Lower leg skin (tissue), 4 donors: ENCODE measurements around the gene SPRY4. TPM values are rescaled to one million over a fixed set of nuclear protein-coding genes. Genes with fewer than 3 reads are reported as not detected.
"Not testable (repeated sequence)": the region's sequence is repeated elsewhere in the genome, so short reads cannot be mapped to it uniquely, and the experiment has no call there.

ENCODE experiments used
- DNase-seq, 2 donors: peaks; one replicate each; pipeline ENCODE4 v3.0.0-alpha.2; 2019; ENCODE audit warnings: low spot score in 2 of 2
- H3K4me3 ChIP-seq: fragments of 200-600 bp; sonication (generic); 2 replicates; pipeline ENCODE4 v1.5.1; 2017; ENCODE audit warnings: mild to moderate bottlenecking, low read depth; ENCODE audit not compliant: poor library complexity, severe bottlenecking
- POLR2A ChIP-seq, 2 donors: fragments of 450-650 bp; IDR thresholded peaks; one replicate each; pipeline ENCODE4 v1.6.1; 2016 to 2017; ENCODE audit warnings: antibody characterized with exemption in 2 of 2, mild to moderate bottlenecking in 1 of 2, moderate library complexity in 1 of 2
- WGBS, 2 donors: methylation state at CpG; one replicate each; pipeline ENCODE4 v1.1.5; 2018; 5-methylcytosine and 5-hydroxymethylcytosine counted together
- intact Hi-C: fragments of 100-400 bp; cut with DNase I; formaldehyde crosslinking; loops from one replicate; pipeline ENCODE4 v1.15.0; 2023; ENCODE audit warnings: low total_unique reads
- total RNA-seq, 4 donors: library from RNA; depleted of rRNA; stranded (reverse); fragments of >200 nt; gene quantifications; one replicate each; pipeline ENCODE4 v1.1.0, GENCODE V29; 2016
- TF ChIP-seq, protein P1 (sequence below), 3 donors: fragments of 450-650 bp; IDR thresholded peaks; one replicate each; pipeline ENCODE4 v1.5.1; 2016; ENCODE audit warnings: antibody characterized with exemption in 3 of 3, mild to moderate bottlenecking in 3 of 3, moderate library complexity in 2 of 3

Gene SPRY4, protein sequence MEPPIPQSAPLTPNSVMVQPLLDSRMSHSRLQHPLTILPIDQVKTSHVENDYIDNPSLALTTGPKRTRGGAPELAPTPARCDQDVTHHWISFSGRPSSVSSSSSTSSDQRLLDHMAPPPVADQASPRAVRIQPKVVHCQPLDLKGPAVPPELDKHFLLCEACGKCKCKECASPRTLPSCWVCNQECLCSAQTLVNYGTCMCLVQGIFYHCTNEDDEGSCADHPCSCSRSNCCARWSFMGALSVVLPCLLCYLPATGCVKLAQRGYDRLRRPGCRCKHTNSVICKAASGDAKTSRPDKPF
- 10 to 100 TPM in 1 of 4 donors, 1 to 10 TPM in 3; 2.4 to 11.0 (median 6.0) TPM for total RNA-seq

DNA sequence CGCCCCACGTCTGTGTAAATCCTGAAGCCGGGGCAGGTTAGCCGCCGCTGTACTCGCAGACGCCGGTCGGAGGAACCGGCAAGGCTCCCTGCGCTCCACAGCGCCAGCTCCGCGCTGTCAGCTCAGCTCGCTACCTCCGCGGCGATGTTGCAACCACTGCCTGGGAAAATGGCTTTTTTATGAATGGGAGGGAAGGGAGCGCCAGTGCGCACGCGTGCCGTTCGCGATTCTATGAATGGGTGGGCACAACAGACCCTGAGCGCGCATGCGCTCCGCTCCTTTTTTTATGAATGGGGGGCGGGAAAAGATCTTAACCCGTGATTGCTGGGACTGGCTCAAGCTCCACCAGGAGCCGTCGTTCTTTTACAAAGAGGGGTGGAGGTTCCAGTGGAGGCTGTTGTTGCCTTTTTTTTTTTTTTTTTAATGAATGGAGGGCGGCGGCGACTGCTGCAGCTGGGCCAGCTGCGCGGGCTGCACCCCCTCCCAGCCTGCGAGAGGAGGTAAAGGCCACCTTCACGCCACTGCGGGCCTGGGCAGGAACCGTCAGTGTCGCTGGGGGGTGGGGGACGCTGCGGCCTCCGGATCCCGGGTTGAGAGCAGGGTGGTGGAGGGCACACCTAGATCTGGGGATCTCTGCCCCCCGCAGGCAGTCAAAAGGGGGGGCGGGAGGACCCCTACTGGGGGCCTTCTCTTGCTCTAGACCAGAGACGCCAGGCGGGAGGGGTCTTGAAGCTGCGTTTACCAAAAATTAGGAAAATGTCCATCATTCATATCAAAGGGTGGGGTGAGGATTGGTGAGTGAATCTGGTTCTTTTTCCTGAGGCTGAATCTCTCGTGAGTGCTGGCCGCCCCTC, at the start of gene SPRY4:
Gene SPRY4 (minus strand): TSS at position 151 of the 854 bp plus-strand sequence. CDS start 9,913 bp downstream, outside the sequence.
- no peak for TF ChIP-seq POLR2A (IDR thresholded peaks at IDR 0.05)
- TF ChIP-seq, protein P1, sequence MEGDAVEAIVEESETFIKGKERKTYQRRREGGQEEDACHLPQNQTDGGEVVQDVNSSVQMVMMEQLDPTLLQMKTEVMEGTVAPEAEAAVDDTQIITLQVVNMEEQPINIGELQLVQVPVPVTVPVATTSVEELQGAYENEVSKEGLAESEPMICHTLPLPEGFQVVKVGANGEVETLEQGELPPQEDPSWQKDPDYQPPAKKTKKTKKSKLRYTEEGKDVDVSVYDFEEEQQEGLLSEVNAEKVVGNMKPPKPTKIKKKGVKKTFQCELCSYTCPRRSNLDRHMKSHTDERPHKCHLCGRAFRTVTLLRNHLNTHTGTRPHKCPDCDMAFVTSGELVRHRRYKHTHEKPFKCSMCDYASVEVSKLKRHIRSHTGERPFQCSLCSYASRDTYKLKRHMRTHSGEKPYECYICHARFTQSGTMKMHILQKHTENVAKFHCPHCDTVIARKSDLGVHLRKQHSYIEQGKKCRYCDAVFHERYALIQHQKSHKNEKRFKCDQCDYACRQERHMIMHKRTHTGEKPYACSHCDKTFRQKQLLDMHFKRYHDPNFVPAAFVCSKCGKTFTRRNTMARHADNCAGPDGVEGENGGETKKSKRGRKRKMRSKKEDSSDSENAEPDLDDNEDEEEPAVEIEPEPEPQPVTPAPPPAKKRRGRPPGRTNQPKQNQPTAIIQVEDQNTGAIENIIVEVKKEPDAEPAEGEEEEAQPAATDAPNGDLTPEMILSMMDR (IDR thresholded peaks at IDR 0.05): no peak
- intact Hi-C loops: no loop called here
- peak within 1 kb of the TSS; percentile 47 for H3K4me3 ChIP-seq
- 0 to 1% methylated on average over 45 to 46 of the region's 54 CpGs for WGBS, 2 donors
- DNase-seq: peak; percentile 90 to 98

DNA sequence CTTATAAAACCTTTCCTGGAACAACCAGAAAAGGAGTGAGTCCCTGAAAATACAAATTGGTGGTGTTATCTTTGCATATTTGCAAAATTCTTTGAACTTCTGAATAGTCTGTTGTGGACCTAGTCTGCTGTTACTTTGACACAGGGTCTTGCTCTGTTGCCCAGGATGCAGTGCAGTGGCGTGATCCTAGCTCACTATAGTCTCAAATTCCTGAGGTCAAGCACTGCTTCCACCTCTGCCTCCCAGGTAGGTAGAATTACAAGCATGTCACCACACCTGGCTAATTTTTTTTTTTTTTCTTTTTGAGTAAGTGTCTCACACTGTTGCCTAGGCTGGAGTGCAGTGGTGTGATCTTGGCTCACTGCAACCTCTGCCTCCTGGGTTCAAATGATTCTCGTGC, 43.7 kb upstream of the SPRY4 start:
- intact Hi-C loops: no loop called here

DNA sequence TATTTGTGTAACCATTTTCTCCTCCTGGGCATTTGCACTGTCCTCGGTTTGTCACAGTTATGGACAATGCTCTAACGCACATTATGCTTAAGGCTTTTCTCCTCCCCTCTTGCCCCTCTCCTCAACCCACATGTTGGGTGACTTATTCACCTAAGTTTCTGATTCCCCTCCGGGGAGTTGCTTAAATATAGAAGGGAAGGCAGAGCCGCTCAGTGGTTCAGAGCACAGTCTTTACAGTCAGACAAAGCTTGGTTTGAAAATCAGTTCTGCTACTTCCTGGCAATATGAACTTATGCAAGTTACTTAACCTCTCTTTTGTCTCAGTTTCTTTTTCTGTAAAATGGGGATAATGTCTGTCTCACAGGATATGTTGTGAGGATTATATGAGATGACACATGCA, 41.2 kb upstream of the SPRY4 start:
- TF ChIP-seq, protein P1 (IDR thresholded peaks at IDR 0.05): no peak
- TF ChIP-seq POLR2A (IDR thresholded peaks at IDR 0.05): no peak
- DNase-seq: no peak
- intact Hi-C loops: no loop called here
- 87 to 93% methylated on average over 4 of the region's 4 CpGs for WGBS, 2 donors
- no peak overlapping the region for H3K4me3 ChIP-seq

More for the DNA sequence above, 43.7 kb upstream of the SPRY4 start:
- no peak overlapping the region for H3K4me3 ChIP-seq
- DNase-seq: no peak
- no peak for TF ChIP-seq POLR2A (IDR thresholded peaks at IDR 0.05)
- TF ChIP-seq, protein P1 (IDR thresholded peaks at IDR 0.05): no peak
- WGBS, 2 donors: 94 to 96% methylated on average over 2 of the region's 2 CpGs

DNA sequence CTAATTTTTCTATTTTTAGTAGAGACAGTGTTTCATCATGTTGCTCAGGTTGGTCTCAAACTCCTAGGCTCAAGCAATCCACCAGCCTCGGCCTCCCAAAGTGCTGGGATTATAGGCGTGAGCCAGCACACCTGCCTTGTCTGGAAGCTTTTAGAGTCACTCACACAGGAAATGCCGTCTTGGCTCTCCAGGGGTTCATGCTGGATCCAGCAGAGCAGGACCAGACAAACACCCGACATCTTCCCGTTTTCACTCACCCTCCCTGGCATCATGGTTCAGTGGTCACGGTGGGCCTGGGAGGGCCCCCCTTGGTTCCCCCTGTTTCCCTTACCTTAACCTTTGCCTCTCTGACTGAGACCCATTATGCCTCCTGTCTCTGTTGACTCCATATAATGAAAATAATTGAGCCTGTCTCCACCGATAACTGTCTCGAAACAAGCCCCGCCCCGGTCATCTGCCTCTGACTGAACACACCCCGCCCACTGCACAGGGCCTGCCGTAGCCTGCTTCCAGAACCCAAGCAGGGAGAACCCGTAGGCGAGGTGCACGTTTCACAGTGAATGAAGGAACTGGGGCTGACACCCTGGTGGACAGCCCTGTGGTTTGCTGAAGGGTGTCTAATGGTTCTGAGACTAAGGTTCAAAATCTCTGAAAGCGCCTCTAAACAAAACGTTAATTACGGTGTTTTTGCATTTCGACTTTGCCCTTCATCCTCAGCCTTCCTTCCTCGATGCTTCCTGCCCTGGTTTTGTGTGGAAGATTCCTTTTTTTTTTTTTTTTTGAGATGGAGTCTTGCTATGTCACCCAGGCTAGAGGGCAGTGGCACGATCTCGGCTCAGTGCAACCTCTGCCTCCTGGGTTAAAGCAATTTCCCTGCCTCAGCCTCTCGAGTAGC, 39.7 kb upstream of the SPRY4 start:
- 43 to 49% methylated on average over 23 of the region's 23 CpGs for WGBS, 2 donors

DNA sequence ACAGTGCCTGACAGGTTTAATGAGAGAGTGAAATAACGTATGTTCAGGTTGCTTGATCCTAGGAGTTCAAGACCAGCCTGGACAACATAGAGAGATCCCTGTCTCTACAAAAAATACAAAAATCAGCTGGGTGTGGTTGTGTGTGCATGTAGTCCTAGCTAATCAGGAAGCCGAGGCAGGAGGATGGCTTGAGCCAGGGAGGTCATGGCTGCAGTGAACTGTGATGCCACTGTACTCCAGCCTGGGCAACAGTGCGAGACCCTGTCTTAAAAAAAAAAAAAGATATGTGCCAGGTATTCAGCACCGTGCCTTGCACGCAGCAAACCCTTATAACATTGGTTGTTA, 38.8 kb upstream of the SPRY4 start:
- intact Hi-C loops: no loop called here
- 85 to 86% methylated on average over 5 of the region's 5 CpGs for WGBS, 2 donors
- DNase-seq: peak in 1 of 2 donors; percentile 42
- H3K4me3 ChIP-seq: no peak overlapping the region
- no peak for TF ChIP-seq POLR2A (IDR thresholded peaks at IDR 0.05)
- TF ChIP-seq, protein P1 (IDR thresholded peaks at IDR 0.05): no peak

More for the DNA sequence above, 39.7 kb upstream of the SPRY4 start:
- no peak for TF ChIP-seq POLR2A (IDR thresholded peaks at IDR 0.05)
- intact Hi-C loops: no loop called here
- peak; percentile 52 to 90 for DNase-seq
- H3K4me3 ChIP-seq: no peak overlapping the region

DNA sequence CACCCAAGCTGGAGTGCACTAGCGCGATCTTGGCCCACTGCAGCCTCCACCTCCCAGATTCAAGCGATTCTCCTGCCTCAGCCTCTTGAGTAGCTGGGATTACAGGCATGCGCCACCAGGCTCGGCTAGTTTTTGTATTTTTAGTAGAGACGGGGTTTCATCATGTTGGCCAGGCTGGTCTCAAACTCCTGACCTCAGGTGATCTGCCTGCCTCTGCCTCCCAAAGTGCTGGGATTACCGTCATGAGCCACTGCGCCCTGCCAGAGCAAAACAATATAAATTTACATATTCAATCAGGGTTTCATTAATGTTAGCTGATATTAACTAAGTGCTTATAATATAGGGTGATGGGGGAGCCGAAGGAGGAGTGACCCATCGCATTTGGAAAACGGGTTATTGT, 37.4 kb upstream of the SPRY4 start:
- intact Hi-C loops, H3K4me3 ChIP-seq, DNase-seq: not testable (repeated sequence)
- 89 to 92% methylated on average over 11 of the region's 11 CpGs for WGBS, 2 donors
